Left lobe of liver (tissue), 2 donors: ENCODE measurements around the gene CD37. TPM values are rescaled to one million over a fixed set of nuclear protein-coding genes. Genes with fewer than 3 reads are reported as not detected.
"Not testable (repeated sequence)": the region's sequence is repeated elsewhere in the genome, so short reads cannot be mapped to it uniquely, and the experiment has no call there.

Experiments used
- ATAC-seq: fragments of 200-7000 bp; cut with Tn5 transposase; one replicate; pipeline ENCODE4 v1.9.1; 2020; ENCODE audit warnings: mild to moderate bottlenecking, moderate library complexity
- DNase-seq: peaks from one replicate; pipeline ENCODE4 v3.0.0-alpha.2; 2020; ENCODE audit warnings: low spot score
- total RNA-seq: library from RNA; stranded (reverse); gene quantifications from one replicate; pipeline ENCODE4 v1.2.1, GENCODE V29; 2021
- donor health status: DM: no; HTN: no; CAD: no; lungs with moderate emphysema.
- donor health status: DM: no; HTN: yes; CAD: no.

The CD37 gene
- total RNA-seq, 1 donor from 2014 or later: 2.2 TPM

DNA sequence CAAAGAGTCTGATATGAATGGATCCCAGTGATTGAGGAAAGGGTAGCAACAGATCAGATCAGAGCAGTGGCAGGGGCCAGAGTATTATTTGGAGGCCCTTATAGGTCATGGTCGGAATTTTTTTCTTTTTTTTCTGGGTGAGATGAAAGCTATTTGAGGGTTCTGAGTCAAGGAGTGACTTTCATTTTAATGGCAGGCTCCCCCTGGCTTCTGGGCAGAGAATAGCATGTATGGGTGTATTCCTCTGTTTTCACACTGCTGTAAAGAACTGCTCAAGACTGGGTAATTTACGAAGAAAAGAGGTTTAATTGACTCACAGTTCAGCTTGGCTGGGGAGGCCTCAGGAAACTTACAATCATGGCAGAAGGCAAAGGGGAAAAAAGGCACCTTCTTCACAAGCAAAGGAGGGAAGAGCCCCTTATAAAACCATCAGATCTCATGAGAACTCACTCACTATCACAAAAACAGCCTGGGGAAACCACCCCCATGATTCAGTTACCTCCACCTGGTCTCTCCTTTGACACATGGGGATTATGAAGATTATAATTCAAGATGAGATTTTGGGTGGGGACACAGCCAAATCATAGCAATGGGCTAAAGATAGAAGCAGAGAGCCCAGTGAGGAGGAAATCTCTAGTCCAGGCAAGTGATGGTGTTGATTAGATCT, 7.2 kb upstream of the CD37 start:
- DNase-seq (peak; percentile 35), ATAC-seq (peak; percentile 54)

- DNase-seq (peak; percentile 30), ATAC-seq (no peak)
Observed at GRCh38 chr19:49328741-49329140, 6.5 kb upstream of the CD37 start.

DNA sequence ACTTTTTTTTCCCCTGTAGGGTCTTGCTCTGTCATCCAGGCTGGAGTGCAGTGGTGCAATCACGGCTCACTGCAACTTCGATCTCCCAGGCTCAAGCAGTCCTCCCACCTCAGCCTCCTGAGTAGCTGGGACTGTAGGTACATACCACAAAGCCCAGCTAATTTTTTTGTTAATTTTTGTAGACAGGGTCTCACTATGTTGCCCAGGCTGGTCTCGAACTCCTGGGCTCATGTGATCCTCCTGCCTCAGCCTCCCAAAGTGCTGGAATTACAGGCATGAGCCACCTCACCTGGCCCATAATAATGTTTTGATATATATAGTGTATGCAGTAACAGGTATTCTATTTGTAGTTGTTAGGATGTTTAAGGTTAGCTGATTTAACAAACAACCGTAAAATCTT, 4.0 kb upstream of the CD37 start:
- DNase-seq: peak; percentile 31
- ATAC-seq: not testable (repeated sequence)

GRCh38 chr19:49331616-49332055, 3.6 kb upstream of the CD37 start:
- DNase-seq (peak; percentile 79), ATAC-seq (peak; percentile 95)

GRCh38 chr19:49332691-49333417, 2.4 kb upstream of the CD37 start:
- DNase-seq: peak; percentile 42
- not testable (repeated sequence) for ATAC-seq

DNA sequence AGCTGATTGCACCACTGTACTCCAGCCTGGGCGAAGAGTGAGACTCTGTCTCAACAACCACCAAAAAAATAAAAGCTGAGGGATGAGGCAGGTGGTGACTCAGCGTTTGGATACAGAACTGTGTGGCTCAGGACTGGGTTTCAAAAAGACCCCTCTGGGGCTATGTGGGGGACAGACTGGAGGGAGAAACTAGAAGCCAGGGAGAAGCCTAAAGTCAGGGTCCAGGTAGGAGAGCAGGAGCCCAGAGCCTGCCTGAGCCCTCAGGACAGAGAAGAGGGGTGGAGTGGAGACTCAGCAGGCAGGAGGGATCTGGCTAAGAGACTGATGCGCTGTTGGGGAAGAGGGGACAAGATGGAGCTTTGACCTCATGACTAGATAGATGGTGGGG, 1.8 kb upstream of the CD37 start:
- ATAC-seq: no peak
- DNase-seq: no peak

DNA sequence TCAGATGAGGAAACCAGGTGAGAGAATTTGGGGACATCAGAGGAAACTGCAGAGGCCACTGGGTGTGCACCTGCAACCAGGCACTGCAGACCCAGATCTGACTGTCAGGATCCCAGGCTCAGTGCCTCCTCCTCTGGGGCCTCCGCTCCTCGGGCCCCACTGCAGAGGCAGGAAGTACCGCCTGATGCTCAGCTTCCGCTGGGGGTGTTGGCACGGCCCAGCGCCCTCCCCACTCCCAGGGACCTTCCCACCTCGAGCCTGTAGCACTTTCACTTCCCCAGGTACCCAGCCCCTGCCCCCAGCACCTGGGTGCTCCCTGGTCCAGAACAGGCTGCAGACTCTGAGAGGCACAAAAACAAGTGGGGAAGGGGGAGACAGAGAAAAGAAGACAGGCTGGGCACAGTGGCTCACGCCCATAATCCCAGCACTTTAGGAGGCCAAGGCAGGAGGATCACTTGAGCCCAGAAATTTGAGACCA, 1.4 kb upstream of the CD37 start:
- ATAC-seq (no peak), DNase-seq (peak; percentile 50)

- no peak for ATAC-seq
- peak; percentile 42 for DNase-seq
Observed at GRCh38 chr19:49335784-49336481, 727 bp downstream of the CD37 start.

DNA sequence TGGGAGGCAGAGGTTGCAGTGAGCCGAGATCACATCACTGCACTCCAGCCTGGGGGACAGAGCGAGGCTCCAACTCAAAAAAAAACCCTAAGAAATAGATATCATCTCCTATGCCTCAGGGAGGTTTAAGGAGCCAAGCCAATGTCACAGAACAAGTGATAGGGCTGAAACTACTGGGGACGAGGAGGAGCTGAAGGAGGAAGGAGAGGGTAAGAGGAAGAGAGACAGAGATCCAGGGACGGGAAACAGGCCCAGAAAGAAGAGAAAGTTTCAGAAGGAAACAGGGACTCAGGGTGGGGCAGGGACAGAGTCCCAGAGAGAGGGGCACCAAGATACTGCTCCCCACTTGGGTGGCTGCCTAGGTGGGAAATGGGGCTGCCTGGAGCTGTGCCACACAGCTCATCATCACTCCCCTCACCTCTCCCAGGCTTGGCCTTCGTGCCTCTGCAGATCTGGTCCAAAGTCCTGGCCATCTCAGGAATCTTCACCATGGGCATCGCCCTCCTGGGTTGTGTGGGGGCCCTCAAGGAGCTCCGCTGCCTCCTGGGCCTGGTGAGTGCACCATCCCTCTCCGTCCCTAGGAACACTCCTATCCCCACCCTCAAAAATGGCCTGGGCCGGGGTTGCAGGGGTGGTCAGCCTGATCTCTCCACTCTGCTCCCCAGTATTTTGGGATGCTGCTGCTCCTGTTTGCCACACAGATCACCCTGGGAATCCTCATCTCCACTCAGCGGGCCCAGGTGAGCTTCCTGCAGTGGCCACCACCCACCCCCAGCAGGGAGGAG, 1.5 kb downstream of the CD37 start:
- DNase-seq: peak; percentile 44
- ATAC-seq: no peak

DNA sequence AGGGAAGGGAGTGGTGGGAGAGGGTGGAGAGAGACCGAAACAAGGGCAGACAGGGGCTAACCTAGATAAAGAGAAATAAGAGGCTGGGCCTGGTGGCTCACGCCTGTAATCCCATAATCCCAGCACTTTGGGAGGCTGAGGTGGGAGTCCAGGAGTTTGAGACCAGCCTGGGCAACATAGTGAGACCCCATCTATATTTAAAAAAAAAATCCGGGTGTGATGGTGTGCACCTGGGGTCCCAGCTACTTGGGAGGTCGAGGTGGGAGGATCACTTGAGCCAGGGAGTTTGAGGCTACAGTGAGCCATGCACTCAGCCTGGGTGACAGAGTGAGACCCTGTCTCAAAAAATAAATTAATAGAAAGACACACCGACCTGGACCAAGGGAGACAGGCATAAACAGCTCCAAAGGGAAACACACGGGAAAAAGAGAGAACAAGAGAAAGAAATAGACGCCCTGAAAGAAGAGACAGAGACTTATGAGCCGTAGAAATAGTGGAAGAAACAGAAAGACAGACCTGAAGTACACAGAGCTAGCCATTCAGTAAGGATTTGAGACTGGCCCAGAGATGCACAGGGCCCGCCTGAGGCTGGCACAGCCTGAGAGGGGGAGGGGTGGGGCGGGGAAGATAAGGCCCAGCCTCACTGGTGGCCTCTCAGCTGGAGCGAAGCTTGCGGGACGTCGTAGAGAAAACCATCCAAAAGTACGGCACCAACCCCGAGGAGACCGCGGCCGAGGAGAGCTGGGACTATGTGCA, 2.2 kb downstream of the CD37 start:
- DNase-seq (peak; percentile 15), ATAC-seq (no peak)

DNA sequence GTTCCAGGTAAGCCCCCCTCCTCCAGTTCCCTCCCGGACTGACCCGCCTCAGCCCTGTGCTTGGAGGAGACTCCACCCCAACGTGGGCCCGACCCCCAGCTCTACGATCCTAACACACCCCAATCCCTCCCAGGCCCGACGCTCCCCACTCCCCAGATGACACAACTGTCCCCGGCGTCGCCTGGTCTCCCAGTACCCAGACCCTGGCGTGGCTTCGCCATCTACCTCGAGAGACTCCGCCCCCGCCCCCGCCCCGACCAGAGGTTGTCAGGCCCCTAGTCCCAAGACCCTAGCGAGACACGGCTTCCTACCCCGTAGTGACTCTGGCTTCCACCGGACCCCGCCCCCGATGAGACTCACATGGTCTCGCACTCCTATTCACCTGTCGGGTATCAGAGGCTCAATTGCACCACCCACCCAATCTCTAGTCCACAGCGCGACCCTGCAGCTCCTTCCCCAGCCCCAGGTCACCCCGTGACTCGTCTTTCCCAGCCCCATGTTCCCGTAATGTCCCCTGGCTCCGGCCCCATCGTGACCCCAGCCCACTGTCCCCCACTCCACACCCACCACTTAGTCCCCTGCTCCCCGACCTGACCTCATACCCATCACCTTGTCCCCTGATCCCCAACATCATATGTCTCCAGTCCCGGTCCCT, 2.9 kb downstream of the CD37 start:
- DNase-seq (peak; percentile 49), ATAC-seq (no peak)

- DNase-seq: peak; percentile 89
- peak; percentile 74 for ATAC-seq
Observed at GRCh38 chr19:49338691-49339300, 3.6 kb downstream of the CD37 start.

DNA sequence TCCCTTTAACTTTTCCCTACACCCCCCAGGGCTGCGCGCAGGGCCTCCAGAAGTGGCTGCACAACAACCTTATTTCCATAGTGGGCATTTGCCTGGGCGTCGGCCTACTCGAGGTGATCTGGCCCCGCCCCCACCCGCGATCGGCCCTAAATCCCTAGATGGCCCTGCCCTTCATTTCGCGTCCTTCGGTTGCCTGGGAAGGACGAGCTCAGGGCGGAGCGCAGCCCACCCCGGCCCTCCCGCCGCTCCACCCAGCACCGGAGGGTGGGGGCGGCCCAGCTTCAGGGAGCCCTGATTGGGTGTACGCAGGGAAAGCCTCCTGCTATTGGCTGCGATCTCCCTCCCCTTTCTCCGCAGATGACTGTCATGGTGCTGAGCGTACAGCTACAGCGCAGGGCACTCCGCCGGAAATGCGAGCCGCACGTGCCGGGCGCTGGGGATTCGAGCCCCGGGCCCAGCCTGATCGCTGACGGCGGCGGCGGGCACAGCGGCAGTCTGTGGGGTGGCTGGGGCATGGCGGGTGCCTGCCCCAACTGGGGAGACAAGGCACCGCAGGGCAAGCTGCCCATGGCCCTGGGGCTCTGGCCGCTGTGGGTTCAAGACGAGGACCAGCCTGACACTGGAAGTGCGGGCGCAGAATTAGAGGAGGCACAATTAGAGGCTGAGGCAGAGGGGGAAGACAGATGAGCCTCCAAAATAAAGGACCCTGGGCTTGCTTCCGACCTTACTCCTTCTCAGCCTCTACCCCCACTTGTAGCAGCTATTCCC, 4.3 kb downstream of the CD37 start:
- DNase-seq: peak; percentile 91
- peak; percentile 86 for ATAC-seq

DNA sequence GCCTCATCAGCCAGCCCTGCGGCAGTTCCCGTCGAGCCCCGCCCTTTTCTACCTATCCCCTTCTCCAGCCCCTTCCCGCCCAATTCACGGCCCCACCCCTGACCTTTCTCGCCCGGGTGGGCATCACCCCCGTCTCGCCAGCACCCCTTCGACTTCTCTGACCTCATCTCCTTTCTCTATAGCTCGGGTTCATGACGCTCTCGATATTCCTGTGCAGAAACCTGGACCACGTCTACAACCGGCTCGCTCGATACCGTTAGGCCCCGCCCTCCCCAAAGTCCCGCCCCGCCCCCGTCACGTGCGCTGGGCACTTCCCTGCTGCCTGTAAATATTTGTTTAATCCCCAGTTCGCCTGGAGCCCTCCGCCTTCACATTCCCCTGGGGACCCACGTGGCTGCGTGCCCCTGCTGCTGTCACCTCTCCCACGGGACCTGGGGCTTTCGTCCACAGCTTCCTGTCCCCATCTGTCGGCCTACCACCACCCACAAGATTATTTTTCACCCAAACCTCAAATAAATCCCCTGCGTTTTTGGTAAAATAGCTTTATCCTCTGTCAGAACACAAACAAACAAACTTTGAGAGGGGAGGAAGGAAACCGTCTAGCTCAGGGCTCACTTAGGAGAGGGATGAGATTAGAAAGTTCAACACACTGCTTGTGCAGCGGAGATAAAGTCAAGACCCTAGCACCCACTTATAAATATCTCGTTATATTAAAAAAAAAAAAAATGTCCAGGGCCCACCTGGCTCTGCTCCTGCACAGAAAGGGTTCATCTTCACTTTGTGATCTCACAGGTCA, 5.1 kb downstream of the CD37 start:
- ATAC-seq (peak; percentile 69), DNase-seq (peak; percentile 85)

DNA sequence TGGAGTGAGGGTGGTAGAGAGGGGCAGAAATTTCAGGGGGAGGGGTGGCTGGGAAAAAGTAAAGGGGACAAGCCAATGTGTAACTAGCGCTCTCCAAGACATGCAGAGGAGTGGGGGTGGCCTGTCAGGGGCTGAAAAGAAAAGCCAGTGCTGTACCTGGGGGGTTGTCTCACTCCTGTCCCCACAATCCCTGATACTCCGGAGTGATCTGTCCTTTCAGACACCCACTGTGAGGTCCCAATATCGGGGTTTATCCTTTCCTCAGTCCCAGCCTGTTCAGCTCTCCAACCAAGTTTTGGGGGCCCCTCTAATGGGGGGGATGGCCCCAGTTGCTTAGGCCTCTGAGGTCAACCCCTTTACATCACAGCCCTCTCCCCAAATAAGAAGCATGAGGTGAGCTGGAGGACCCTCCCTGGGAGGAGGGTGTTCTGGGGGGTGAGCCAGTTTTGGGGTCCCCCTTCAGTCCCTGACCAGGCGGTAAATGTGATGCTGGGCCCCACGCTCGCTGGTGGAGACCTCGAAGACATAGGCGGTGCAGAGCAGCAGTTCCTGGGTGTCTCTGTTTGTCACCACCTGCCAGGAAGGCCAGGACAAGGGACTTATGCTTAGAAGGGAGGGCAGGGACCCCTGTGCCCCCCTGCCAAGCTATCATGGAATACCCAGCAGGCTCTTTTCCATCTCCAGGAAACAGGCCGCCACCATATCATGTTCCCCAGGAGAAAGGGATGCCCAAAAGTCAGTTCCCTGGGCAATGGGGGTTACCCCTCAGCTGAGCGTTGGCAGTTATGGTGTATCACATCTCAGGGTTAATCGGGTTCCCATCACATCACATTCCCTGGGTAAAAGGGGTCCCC, 5.9 kb downstream of the CD37 start:
- DNase-seq (no peak), ATAC-seq (no peak)

- DNase-seq: no peak
- no peak for ATAC-seq
Observed at GRCh38 chr19:49342291-49342721, 7.1 kb downstream of the CD37 start.

DNA sequence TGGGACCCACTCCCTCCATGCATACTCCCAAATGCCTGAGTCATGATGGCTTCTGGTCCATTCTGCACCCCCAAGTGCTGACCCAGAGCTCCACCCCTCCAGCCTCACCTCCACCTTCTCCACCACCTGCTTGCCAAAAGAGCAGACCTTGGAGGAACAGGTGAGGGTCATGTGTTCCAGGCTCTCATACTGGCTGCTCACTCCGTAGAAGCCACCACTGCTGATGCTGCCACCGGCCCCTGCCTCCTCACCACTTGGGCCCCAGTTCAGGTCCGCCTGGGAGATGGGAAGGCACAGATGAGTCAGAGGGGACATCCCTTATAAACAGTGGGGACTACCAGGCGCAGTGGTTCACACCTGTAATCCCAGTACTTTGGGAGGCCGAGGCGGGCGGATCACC, 7.9 kb downstream of the CD37 start:
- ATAC-seq (no peak), DNase-seq (no peak)
